ENCODE data around the gene SLC22A31. TPM values are rescaled to one million over a fixed set of nuclear protein-coding genes. Genes with fewer than 3 reads are reported as not detected.

Gene SLC22A31
- total and polyA plus RNA-seq, 9 of the 15 experiments (the other 6 are each of a cell fraction or from before 2014, with no cell fraction given) = 0.29 to 2.2 (median 0.47) TPM; not detected in 3

DNA sequence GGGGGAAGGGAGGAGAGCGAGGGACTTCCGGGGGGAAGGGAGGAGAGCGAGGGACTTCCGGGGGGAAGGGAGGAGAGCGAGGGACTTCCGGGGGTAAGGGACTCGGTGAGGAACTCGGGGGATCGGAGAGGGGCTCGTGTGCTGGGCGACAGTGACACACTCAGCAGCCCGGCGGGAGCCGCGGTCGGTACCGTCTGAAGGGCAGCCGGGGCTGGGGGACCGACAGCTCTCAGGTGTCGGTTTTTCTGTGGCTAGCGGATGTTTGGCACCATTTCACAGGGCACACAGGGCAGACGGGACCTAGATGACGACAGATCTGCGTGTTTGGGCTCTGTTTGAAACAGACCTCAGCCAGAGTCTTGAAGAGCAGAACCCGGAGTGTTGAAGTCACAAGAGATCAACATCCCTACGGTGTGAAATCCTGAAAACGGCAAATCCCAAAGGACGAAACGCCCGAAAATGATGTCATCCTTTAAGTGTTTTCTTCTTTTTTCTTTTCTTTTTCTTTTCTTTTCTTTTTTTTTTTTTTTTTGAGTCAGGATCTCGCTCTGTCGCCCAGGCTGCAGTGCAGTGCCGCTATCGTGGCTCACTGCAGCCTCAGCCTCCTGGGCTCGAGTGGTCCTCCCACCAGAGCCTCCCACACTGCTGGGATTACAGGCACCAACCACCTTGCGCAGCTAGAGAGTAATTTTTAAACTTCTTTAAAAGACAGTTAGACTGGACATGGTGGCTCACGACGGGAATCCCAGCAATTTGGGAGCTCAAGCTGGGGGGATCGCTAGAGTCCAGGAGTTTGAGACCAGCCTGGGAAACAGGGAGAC lies 41.1 kb upstream of the SLC22A31 start (continued):
- TF ChIP-seq NR0B1 (IDR thresholded peaks at IDR 0.05; ENCODE audit: partially characterized antibody) (no peak), DPF2 (IDR thresholded peaks at IDR 0.05) (0 out of 2 replicates have a peak, but pooled peaks have one; percentile 44), CREB1 (IDR thresholded peaks at IDR 0.05) (no peak), CREB1 (CRISPR knock-in tag; IDR thresholded peaks at IDR 0.05) (peak; percentile 59; the same call in 1 of the 2 replicates), IRF1 (CRISPR knock-in tag; IDR thresholded peaks at IDR 0.05; ENCODE audit: borderline replicate concordance) (no peak), NR1H2 (CRISPR knock-in tag; IDR thresholded peaks at IDR 0.05) (0 out of 2 replicates have a peak, but pooled peaks have one; percentile 68), SMAD4 (CRISPR knock-in tag; conservative IDR thresholded peaks at IDR 0.05) (peak; percentile 14), NCOA1 (IDR thresholded peaks at IDR 0.05; ENCODE audit: low read depth) (peak; percentile 92), TAF7 (tag; IDR thresholded peaks at IDR 0.05) (peak; percentile 58), ELK3 (CRISPR knock-in tag; IDR thresholded peaks at IDR 0.05) (no peak), JUNB (CRISPR knock-in tag; conservative IDR thresholded peaks at IDR 0.05) (no peak), LCOR (CRISPR knock-in tag; IDR thresholded peaks at IDR 0.05) (peak; percentile 7; the same call in 1 of the 2 replicates), ZC3H11A (IDR thresholded peaks at IDR 0.05; ENCODE audit: low read depth, low read length) (no peak), THRB (CRISPR knock-in tag; conservative IDR thresholded peaks at IDR 0.05) (peak; percentile 68; the same call in 1 of the 2 replicates), NCOA4 (IDR thresholded peaks at IDR 0.05; ENCODE audit: partially characterized antibody) (no peak), GABPA (tag; conservative IDR thresholded peaks at IDR 0.05; ENCODE audit: low read depth) (peak; percentile 99)
- TF ChIP-seq, protein P1, sequence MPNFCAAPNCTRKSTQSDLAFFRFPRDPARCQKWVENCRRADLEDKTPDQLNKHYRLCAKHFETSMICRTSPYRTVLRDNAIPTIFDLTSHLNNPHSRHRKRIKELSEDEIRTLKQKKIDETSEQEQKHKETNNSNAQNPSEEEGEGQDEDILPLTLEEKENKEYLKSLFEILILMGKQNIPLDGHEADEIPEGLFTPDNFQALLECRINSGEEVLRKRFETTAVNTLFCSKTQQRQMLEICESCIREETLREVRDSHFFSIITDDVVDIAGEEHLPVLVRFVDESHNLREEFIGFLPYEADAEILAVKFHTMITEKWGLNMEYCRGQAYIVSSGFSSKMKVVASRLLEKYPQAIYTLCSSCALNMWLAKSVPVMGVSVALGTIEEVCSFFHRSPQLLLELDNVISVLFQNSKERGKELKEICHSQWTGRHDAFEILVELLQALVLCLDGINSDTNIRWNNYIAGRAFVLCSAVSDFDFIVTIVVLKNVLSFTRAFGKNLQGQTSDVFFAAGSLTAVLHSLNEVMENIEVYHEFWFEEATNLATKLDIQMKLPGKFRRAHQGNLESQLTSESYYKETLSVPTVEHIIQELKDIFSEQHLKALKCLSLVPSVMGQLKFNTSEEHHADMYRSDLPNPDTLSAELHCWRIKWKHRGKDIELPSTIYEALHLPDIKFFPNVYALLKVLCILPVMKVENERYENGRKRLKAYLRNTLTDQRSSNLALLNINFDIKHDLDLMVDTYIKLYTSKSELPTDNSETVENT (CRISPR knock-in tag; IDR thresholded peaks at IDR 0.05) = 0 out of 2 replicates have a peak, but pooled peaks have one; percentile 56
- TF ChIP-seq, protein P2, sequence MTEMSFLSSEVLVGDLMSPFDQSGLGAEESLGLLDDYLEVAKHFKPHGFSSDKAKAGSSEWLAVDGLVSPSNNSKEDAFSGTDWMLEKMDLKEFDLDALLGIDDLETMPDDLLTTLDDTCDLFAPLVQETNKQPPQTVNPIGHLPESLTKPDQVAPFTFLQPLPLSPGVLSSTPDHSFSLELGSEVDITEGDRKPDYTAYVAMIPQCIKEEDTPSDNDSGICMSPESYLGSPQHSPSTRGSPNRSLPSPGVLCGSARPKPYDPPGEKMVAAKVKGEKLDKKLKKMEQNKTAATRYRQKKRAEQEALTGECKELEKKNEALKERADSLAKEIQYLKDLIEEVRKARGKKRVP (CRISPR knock-in tag; IDR thresholded peaks at IDR 0.05) = peak; percentile 77; the same call in 1 of the 2 replicates
